Neuronal stem cell (in vitro differentiated cells): Measurements from ENCODE around the gene EPDR1.

Experiments
- DNase-seq: peaks from one replicate; pipeline ENCODE4 v3.0.0-alpha.2; 2013; ENCODE audit warnings: low spot score
- H2AFZ ChIP-seq: one replicate; pipeline ENCODE4 v1.6.1; 2013; ENCODE audit warnings: mild to moderate bottlenecking, low read length, inconsistent platforms
- H2AK5ac ChIP-seq: 2 replicates; pipeline ENCODE4 v1.6.1; 2013; ENCODE audit warnings: low read depth, mild to moderate bottlenecking, inconsistent platforms, low read length, moderate library complexity, mixed read lengths
- H2BK120ac ChIP-seq: 2 replicates; pipeline ENCODE4 v1.6.1; 2013; ENCODE audit warnings: low read depth, mild to moderate bottlenecking, inconsistent platforms, low read length, moderate library complexity, mixed read lengths
- H2BK12ac ChIP-seq: one replicate; pipeline ENCODE4 v1.6.1; 2013; ENCODE audit warnings: low read length, inconsistent platforms
- H2BK15ac ChIP-seq: 2 replicates; pipeline ENCODE4 v1.6.1; 2013; ENCODE audit warnings: mild to moderate bottlenecking, low read length, inconsistent platforms, mixed read lengths
- H2BK5ac ChIP-seq: one replicate; pipeline ENCODE4 v1.6.1; 2013; ENCODE audit warnings: inconsistent platforms, mild to moderate bottlenecking, low read length, moderate library complexity
- H3K14ac ChIP-seq: one replicate; pipeline ENCODE4 v1.6.1; 2013; ENCODE audit warnings: low read length, inconsistent platforms
- H3K18ac ChIP-seq: 2 replicates; pipeline ENCODE4 v1.6.1; 2013; ENCODE audit warnings: low read length, inconsistent platforms
- H3K23ac ChIP-seq: 2 replicates; pipeline ENCODE4 v1.6.1; 2013; ENCODE audit warnings: low read depth, mild to moderate bottlenecking, mixed read lengths, low read length, inconsistent platforms; ENCODE audit not compliant: poor library complexity
- H3K27ac ChIP-seq: replicated peaks from 3 replicates; pipeline ENCODE4 v1.5.1; 2013; ENCODE audit warnings: low read length, inconsistent platforms
- H3K27me3 ChIP-seq, 3 experiments: 2 replicates each; pipeline ENCODE4 v1.6.1; 2013; ENCODE audit warnings: low read length in 3 of 3, mild to moderate bottlenecking in 2 of 3, inconsistent platforms in 1 of 3, low read depth in 1 of 3, mixed read lengths in 1 of 3, moderate library complexity in 1 of 3; ENCODE audit not compliant: control insufficient read depth in 3 of 3, insufficient read depth in 3 of 3
- H3K36me3 ChIP-seq, 2 donors: replicated peaks in 1 of 2; 2 replicates each; pipeline ENCODE4 v1.6.1; 2013; ENCODE audit warnings: low read length in 2 of 2; ENCODE audit not compliant: control insufficient read depth in 2 of 2, insufficient read depth in 2 of 2
- H3K4ac ChIP-seq: 2 replicates; pipeline ENCODE4 v1.6.1; 2013; ENCODE audit warnings: inconsistent platforms, mild to moderate bottlenecking, low read length, moderate library complexity
- H3K4me1 ChIP-seq, 2 donors: 1 replicate in 1 of 2; 2 replicates in 1 of 2; pipeline ENCODE4 v1.6.1; 2013; ENCODE audit warnings: low read length in 2 of 2, low read depth in 1 of 2; ENCODE audit not compliant: control insufficient read depth in 2 of 2, insufficient read depth in 1 of 2
- H3K4me2 ChIP-seq: one replicate; pipeline ENCODE4 v1.6.1; 2013; ENCODE audit warnings: mild to moderate bottlenecking, low read length, inconsistent platforms; ENCODE audit not compliant: insufficient read depth, poor library complexity, severe bottlenecking
- H3K4me3 ChIP-seq, 2 donors: 2 replicates each; pipeline ENCODE4 v1.5.1; 2013; ENCODE audit warnings: low read length in 2 of 2, mild to moderate bottlenecking in 2 of 2, inconsistent platforms in 1 of 2, moderate library complexity in 1 of 2
- H3K79me1 ChIP-seq: one replicate; pipeline ENCODE4 v1.6.1; 2013; ENCODE audit warnings: low read depth, mild to moderate bottlenecking, inconsistent platforms, low read length, moderate library complexity
- H3K9ac ChIP-seq: one replicate; pipeline ENCODE4 v1.6.1; 2013; ENCODE audit warnings: mild to moderate bottlenecking, low read depth, low read length, inconsistent platforms; ENCODE audit not compliant: poor library complexity
- H3K9me3 ChIP-seq, 2 donors: replicated peaks in 1 of 2; 2 replicates each; pipeline versions ENCODE3 to v1.6.1; 2013; ENCODE audit warnings: low read length in 2 of 2, mild to moderate bottlenecking in 2 of 2, inconsistent platforms in 1 of 2, low read depth in 1 of 2, mixed read lengths in 1 of 2, moderate library complexity in 1 of 2; ENCODE audit not compliant: control insufficient read depth in 2 of 2, insufficient read depth in 1 of 2
- H4K8ac ChIP-seq: one replicate; pipeline ENCODE4 v1.6.1; 2013; ENCODE audit warnings: low read depth, mild to moderate bottlenecking, inconsistent platforms, low read length, moderate library complexity
- H4K91ac ChIP-seq: one replicate; pipeline ENCODE4 v1.6.1; 2013; ENCODE audit warnings: low read length, low read depth, mild to moderate bottlenecking, inconsistent platforms; ENCODE audit not compliant: poor library complexity
- WGBS, 2 donors: extraction: QIAGEN DNeasy Blood & Tissue Kit; methylation state at CpG; one replicate each; pipeline ENCODE4 v1.1.7; 2013; ENCODE audit warnings: missing lambda C conversion rate in 2 of 2, mixed read lengths in 1 of 2; ENCODE audit not compliant: insufficient read length in 2 of 2, insufficient replicate concordance in 1 of 2; ENCODE audit errors: extremely low coverage in 2 of 2; 5-methylcytosine and 5-hydroxymethylcytosine counted together

The EPDR1 gene

GRCh38 chr7:37957221-37957970 is 37.0 kb downstream of the EPDR1 start:
- Histone ChIP-seq H3K27me3 (no peaks in the 10 kb centered on the region), H3K23ac (no peak overlapping the region), H2BK5ac (no peak overlapping the region), H3K36me3 (no peaks in the 10 kb centered on the region), H3K4me1 (no peaks in the 10 kb centered on the region), H3K4me2 (no peak overlapping the region), H2AFZ (no peak overlapping the region), H3K14ac (no peak overlapping the region), H2BK15ac (no peak overlapping the region), H3K4ac (no peak overlapping the region), H3K9me3 (no peaks in the 10 kb centered on the region), H2BK120ac (no peak overlapping the region), H3K18ac (peak overlapping the region; percentile 11), H4K91ac (no peak overlapping the region), H2BK12ac (peak overlapping the region; percentile 86), H3K4me3 (no peak overlapping the region), H3K9ac (no peak overlapping the region), H2AK5ac (no peak overlapping the region), H4K8ac (no peak overlapping the region), H3K79me1 (no peaks in the 10 kb centered on the region), H3K27ac (no peak overlapping the region)
- WGBS, 2 donors = no CpG with 5 or more reads among the region's 9 CpGs
- no peak for DNase-seq

DNA sequence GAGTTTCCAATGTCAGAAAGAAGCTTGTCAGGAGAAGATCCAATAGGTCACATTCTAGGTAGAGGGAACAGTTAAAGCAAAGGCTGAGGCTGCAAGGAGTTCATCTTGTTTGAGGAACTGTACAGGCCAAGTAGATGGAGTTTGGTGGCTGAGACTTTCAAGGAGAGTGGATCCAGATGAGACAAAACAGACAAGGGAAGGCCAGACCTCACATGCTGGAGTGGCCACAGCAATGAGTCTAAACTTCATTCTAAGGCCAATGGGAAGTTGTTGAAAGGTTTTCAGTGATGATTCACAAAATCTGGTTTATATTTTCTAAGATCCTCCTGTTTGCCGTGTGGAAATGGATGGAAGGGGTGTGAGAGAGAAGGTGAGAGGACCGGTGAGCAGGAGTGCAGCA is 40.0 kb downstream of the EPDR1 start:
- Histone ChIP-seq H3K9ac (no peak overlapping the region), H3K27me3 (no peaks in the 10 kb centered on the region), H3K9me3 (no peaks in the 10 kb centered on the region), H3K4me3 (no peak overlapping the region), H2AFZ (no peak overlapping the region), H2BK5ac (no peak overlapping the region), H3K23ac (no peak overlapping the region), H3K4me1 (no peaks in the 10 kb centered on the region), H3K18ac (no peak overlapping the region), H3K14ac (no peak overlapping the region), H4K8ac (no peak overlapping the region), H3K79me1 (no peaks in the 10 kb centered on the region), H2BK15ac (no peak overlapping the region), H2BK120ac (no peak overlapping the region), H3K4ac (no peak overlapping the region), H2AK5ac (no peak overlapping the region), H3K36me3 (no peaks in the 10 kb centered on the region), H3K4me2 (no peak overlapping the region), H4K91ac (no peak overlapping the region), H3K27ac (no peak overlapping the region), H2BK12ac (no peak overlapping the region)
- no peak for DNase-seq
- no CpG with 5 or more reads among the region's 2 CpGs for WGBS, 2 donors

DNA sequence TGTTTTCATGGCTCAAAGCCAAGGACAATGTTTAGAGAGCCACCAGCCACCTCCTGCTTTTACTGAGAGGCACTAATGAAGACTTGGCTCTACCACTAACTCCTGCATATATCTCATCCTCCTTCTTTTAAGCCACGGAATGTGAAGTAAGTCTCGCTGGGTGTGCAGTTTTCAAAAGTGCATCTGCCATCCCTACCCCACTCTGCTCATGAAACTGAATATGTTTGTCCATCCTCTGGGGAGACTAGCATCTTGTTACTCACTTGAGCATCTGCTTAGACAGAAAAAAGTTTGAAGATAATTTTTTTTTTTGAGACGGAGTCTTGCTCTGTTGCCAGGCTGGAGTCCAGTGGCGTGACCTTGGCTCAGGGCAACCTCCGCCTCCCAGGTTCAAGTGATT is 40.8 kb downstream of the EPDR1 start:
- H2BK120ac ChIP-seq = no peak overlapping the region
- no peaks in the 10 kb centered on the region for H3K27me3 ChIP-seq
- H3K4ac ChIP-seq = no peak overlapping the region
- H2BK5ac ChIP-seq = no peak overlapping the region
- no peak overlapping the region for H3K18ac ChIP-seq
- no peak overlapping the region for H3K4me3 ChIP-seq
- no peak overlapping the region for H3K23ac ChIP-seq
- no peak overlapping the region for H4K91ac ChIP-seq
- no peak overlapping the region for H3K14ac ChIP-seq
- no peak overlapping the region for H3K27ac ChIP-seq
- no peak overlapping the region for H2BK12ac ChIP-seq
- H2BK15ac ChIP-seq = no peak overlapping the region
- WGBS, 2 donors = no CpG with 5 or more reads among the region's 5 CpGs
- no peak overlapping the region for H4K8ac ChIP-seq
- H3K4me2 ChIP-seq = no peak overlapping the region
- H3K4me1 ChIP-seq = no peaks in the 10 kb centered on the region
- H3K36me3 ChIP-seq = no peaks in the 10 kb centered on the region
- no peak for DNase-seq
- H3K9me3 ChIP-seq = no peaks in the 10 kb centered on the region
- no peak overlapping the region for H3K9ac ChIP-seq
- H2AFZ ChIP-seq = no peak overlapping the region
- H3K79me1 ChIP-seq = no peaks in the 10 kb centered on the region
- H2AK5ac ChIP-seq = no peak overlapping the region

DNA sequence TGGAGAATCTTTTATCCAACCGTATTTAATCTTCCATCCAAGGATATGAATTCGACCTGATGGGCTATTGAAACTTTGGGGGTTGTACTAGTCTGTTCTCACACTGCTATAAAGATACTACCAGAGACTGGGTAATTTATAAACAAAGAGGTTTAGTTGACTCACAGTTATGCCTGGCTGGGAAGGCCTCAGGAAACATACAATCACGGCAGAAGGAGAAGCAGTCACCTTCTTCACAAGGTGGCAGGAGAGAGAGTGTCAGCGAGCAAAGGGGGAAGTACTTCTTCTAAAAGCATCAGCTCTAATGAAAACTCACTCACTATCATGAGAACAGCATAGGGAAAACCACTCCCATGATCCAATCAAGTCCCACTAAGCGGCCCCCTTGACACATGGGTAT is 43.8 kb downstream of the EPDR1 start:
- H3K36me3 ChIP-seq = no peaks in the 10 kb centered on the region
- H2BK120ac ChIP-seq = no peak overlapping the region
- no peak overlapping the region for H3K14ac ChIP-seq
- DNase-seq = no peak
- H3K27ac ChIP-seq = no peak overlapping the region
- H3K79me1 ChIP-seq = no peaks in the 10 kb centered on the region
- no peak overlapping the region for H2AK5ac ChIP-seq
- no peak overlapping the region for H2BK15ac ChIP-seq
- H3K4me3 ChIP-seq = no peak overlapping the region
- no peak overlapping the region for H4K91ac ChIP-seq
- H3K9ac ChIP-seq = no peak overlapping the region
- H2AFZ ChIP-seq = no peak overlapping the region
- no peak overlapping the region for H3K4me2 ChIP-seq
- WGBS, 2 donors = no CpG with 5 or more reads among the region's 5 CpGs
- no peaks in the 10 kb centered on the region for H3K4me1 ChIP-seq
- no peaks in the 10 kb centered on the region for H3K9me3 ChIP-seq
- H3K18ac ChIP-seq = no peak overlapping the region
- H4K8ac ChIP-seq = no peak overlapping the region
- no peak overlapping the region for H3K4ac ChIP-seq
- no peaks in the 10 kb centered on the region for H3K27me3 ChIP-seq
- no peak overlapping the region for H2BK12ac ChIP-seq
- H3K23ac ChIP-seq = no peak overlapping the region
- no peak overlapping the region for H2BK5ac ChIP-seq
